Bronchial epithelial cell (primary cell): Measurements from ENCODE around the gene CIAO2B. TPM values are rescaled to one million over a fixed set of nuclear protein-coding genes. Genes with fewer than 3 reads are reported as not detected.
A peak's percentile ranks its signal among the peaks of the same experiment; 100 is the strongest.

Experiments used
- DNase-seq: peaks from one replicate; pipeline ENCODE4 v3.0.0-alpha.2; 2010; ENCODE audit warnings: low read depth
- FAIRE-seq: peaks from 2 replicates; lab custom pipeline; 2011; peaks lifted over from hg19 to GRCh38; lab: Jason Lieb, UNC
- H3K27me3 ChIP-seq: 2 replicates; pipeline ENCODE4 v1.5.1; 2011; ENCODE audit warnings: low read length; ENCODE audit not compliant: control insufficient read depth, insufficient read depth
- H3K36me3 ChIP-seq: 2 replicates; pipeline ENCODE4 v1.5.1; 2011; ENCODE audit warnings: low read length; ENCODE audit not compliant: control insufficient read depth, insufficient read depth
- H3K4me3 ChIP-seq: 2 replicates; pipeline ENCODE4 v1.5.1; 2011; ENCODE audit warnings: mild to moderate bottlenecking, low read depth, low read length, control low read depth
- CTCF ChIP-seq: IDR thresholded peaks from 2 replicates; pipeline ENCODE4 v1.5.1; 2011; ENCODE audit warnings: mild to moderate bottlenecking, moderate library complexity, low read length, control low read depth, inconsistent platforms; ENCODE audit not compliant: insufficient read depth, severe bottlenecking
- total RNA-seq: library from RNA; depleted of rRNA; stranded (reverse); fragments of >200 nt; gene quantifications from 2 replicates; pipeline ENCODE4 v1.2.1, GENCODE V29; 2014

Gene CIAO2B
- total RNA-seq, 1 donor from 2014 or later, result 227 TPM

- DNase-seq, result no peak
- TF ChIP-seq CTCF, result no peak
- Histone ChIP-seq H3K36me3 (no peaks in the 10 kb centered on the region), H3K4me3 (no peak overlapping the region), H3K27me3 (no peaks in the 10 kb centered on the region)
- no peak for FAIRE-seq
Measured at GRCh38 chr16:66895999-66896398, 38.2 kb downstream of the CIAO2B start.

GRCh38 chr16:66895689-66895979 is 38.6 kb downstream of the CIAO2B start:
- no peak for DNase-seq
- FAIRE-seq, result no peak
- no peak for TF ChIP-seq CTCF
- H3K27me3 ChIP-seq, result no peaks in the 10 kb centered on the region
- no peaks in the 10 kb centered on the region for H3K36me3 ChIP-seq
- H3K4me3 ChIP-seq, result no peak overlapping the region

- Histone ChIP-seq H3K4me3 (no peak overlapping the region), H3K36me3 (no peaks in the 10 kb centered on the region), H3K27me3 (no peaks in the 10 kb centered on the region)
- TF ChIP-seq CTCF, result peak; percentile 98
- DNase-seq (peak; percentile 62), FAIRE-seq (peak; percentile 58)
Measured at GRCh38 chr16:66894948-66895688, 39.1 kb downstream of the CIAO2B start.

GRCh38 chr16:66894055-66894454 is 40.1 kb downstream of the CIAO2B start:
- FAIRE-seq (no peak), DNase-seq (no peak)
- H3K27me3 ChIP-seq, result no peaks in the 10 kb centered on the region
- no peak overlapping the region for H3K4me3 ChIP-seq
- no peak for TF ChIP-seq CTCF
- H3K36me3 ChIP-seq, result no peaks in the 10 kb centered on the region

GRCh38 chr16:66891797-66892196 is 42.4 kb downstream of the CIAO2B start:
- Histone ChIP-seq H3K4me3 (no peak overlapping the region), H3K36me3 (no peaks in the 10 kb centered on the region), H3K27me3 (no peaks in the 10 kb centered on the region)
- no peak for TF ChIP-seq CTCF
- FAIRE-seq (no peak), DNase-seq (no peak)

GRCh38 chr16:66891360-66891759 is 42.8 kb downstream of the CIAO2B start:
- DNase-seq (no peak), FAIRE-seq (no peak)
- Histone ChIP-seq H3K4me3 (no peak overlapping the region), H3K27me3 (no peaks in the 10 kb centered on the region), H3K36me3 (no peaks in the 10 kb centered on the region)
- no peak for TF ChIP-seq CTCF
